Kidney capillary endothelial cell (primary cell): ENCODE data around the gene TMEM53.

ENCODE experiments used
- DNase-seq: peaks from one replicate; pipeline ENCODE4 v3.0.0-alpha.2; 2018; ENCODE audit warnings: low spot score

The TMEM53 gene

DNA sequence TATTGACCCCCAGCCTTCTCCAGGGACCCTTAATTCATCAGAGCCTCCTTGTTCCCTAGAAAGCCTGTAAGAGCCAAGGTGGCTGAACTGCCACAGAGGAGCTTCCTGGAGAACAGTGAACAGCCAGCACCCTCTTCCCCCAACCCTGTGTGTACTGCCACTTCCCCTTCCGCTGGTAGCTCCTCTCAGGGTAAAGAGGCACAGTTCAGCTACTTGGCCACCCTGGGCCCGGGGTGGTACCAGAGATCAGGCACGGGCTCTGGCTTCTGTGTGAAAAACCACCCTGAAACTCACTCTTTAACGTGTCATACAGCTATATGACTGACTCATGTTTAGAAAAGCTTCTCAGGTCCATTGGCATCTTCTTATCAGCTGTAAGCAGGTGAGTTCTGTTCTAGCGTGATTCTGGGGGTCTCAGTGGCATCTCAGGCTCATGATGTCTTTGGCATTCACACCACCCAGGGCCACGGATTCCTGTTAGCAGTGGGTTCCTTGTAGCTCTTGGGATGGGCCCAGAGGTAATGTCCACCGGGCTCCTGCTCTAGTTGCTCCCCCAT lies 22.6 kb upstream of the TMEM53 start:
- no peak for DNase-seq

DNA sequence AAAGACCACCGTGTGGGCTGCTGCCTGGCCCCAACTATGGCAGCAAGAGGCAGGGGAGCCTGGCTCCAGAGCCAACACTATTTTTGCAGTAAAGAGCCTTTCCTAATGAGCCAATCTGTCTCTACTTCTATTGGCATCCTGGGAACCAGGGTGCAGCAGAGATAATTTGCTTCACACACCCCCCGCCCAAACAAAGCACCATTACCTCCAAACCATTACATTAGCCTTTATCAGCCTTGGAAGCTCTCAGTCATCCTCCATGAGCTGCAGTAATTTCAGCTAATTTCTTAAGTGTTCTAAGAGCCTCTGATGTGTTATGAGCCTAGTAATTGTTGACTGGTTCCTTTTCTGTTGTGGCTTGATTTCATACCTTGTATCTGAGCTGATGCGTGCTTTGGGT lies 21.8 kb upstream of the TMEM53 start:
- no peak for DNase-seq

DNA sequence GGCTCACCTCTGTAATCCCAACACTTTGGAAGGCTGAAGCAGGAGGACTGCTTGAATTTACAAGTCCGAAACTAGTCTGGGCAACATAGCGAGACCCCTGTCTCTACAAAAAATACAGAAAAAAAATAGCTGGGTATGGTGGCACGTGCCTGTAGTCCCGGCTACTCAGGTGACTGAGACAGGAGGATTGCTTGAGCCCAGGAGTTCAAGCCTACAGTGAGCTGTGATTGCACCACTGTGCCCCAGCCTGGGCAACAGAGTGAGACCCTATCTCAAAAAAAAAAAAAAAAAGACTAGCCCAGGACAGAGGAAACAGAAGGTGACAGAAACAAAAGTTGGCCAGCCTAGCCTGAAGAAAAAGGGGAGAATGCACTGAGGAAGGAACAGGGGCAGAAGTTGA lies 21.4 kb upstream of the TMEM53 start:
- no peak for DNase-seq

DNA sequence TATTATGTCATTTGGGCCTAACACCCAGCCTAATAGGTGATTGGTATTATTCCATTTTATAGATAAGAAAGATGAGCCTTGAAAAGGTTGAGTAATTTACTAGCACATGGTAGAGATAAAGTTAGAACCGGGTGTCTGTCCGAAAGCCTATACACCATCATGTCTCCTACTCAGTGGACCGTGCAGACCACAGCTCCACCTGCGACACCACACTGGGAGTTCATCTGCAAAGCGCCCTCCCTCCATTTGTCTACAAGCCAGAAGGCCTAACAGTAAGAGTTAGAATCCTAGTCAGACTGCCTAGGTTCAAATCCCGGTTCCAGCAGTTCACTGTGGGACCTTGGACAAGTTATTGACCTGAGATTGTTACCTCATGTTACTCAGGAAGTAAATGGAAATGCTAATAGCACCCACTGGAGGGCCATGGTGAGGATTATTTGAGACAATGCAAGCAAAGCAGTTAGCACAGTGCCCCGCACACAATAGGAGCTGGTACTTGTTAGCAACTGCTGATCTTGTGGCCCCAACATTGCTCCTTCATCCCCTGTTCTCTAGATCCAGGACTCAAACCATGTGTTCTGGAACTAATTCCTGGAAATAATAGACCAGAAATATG lies 20.7 kb upstream of the TMEM53 start:
- DNase-seq, result no peak

DNA sequence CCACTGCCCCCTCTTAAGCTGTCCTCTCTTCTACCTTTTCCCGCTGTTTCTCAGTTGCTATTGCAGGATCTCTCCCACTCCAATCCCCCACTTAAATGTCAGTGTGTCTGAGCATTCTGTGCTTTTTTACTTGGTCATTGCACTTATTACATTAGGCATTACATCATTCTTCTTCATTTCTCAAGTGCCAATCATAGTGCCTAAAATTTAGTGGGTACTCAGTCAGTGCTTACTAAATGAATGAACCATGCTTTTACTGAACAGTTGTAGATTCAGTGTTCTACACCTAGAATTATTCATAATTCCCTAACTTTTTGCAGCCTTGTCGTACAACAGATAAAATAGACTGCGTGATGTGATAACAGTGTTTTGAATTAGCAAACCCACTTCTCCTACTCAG lies 19.6 kb upstream of the TMEM53 start:
- no peak for DNase-seq

DNA sequence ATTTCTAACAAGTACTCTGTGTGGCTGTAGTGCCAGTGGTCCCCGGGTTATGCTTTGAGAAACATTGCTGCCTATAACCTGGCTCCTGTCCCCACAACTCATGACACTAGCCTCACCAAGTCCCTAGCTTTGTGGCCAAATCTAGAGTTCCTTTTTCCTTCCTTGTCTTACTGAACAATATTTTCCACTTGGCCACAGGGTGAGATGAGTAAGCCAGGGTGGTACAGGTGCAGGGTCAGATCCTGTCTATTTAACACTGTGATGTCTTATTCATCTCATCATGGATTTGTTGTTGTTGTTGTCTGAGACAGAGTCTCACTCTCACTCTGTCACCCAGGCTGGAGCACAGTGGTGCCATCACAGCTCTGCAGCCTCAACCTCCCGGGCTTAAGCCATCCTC lies 18.9 kb upstream of the TMEM53 start:
- no peak for DNase-seq

DNA sequence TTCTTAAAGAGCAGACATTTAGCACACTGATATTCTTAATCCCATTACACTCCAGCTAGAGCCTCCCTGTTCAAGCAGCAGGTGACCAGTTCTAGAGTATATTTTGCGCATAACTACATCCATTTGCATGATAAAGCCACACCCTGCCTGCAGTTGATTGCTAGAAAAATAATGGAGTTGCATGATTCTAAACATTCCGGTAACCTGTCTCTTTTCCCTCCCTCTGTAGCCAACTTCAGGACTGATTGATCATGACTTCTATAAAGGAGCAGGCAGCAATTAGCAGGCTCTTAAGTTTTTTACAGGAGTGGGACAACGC lies 15.1 kb upstream of the TMEM53 start:
- no peak for DNase-seq

DNA sequence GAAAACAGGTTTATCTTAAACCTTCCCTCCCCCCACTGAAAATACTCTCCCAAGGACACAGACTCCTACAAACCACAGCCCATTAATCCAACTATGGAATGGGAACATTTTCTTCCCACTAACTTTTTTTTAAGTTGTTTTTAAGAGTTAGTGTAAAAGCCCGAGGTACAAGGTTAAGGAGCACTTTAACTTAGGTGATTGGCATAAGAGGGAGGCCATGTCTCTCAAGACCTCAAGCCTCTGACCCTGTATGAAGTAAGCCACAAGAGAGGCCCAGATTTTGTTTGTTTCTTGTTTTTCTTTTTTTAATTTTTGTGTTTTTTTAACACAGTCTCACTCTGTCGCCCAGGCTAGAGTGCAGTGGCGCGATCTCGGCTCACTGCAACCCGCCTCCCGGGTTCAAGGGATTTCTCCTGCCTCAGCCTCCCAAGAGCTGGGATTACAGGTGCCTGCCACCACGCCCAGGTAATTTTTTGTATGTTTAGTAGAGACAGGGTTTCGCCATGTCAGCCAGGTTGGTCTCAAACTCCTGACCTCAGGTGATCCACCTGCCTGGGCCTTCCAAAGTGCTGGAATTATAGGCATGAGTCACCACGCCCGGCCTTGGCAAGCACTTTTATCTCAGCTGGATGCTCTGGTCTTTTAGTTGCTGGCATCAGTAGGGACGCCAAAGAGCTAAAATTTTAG lies 14.6 kb upstream of the TMEM53 start:
- no peak for DNase-seq

DNA sequence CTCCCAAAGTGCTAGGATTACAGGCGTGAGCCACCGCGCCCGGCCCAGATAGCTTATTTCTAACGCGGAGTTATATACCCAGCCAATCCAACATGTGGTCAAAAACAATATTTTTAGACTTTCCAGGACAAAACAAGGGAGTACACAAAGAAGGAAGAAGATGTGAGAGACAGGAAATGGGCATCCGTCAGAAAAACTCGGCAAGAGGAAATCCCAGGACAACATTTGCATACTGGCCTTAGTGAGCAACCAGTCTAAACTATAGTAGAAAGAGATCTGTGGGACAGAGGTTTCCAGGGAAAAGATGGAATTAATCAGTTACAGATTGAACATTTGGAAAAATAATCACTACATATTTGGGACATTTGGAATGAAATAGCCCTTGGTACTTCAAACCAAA lies 11.6 kb upstream of the TMEM53 start:
- DNase-seq, result no peak

DNA sequence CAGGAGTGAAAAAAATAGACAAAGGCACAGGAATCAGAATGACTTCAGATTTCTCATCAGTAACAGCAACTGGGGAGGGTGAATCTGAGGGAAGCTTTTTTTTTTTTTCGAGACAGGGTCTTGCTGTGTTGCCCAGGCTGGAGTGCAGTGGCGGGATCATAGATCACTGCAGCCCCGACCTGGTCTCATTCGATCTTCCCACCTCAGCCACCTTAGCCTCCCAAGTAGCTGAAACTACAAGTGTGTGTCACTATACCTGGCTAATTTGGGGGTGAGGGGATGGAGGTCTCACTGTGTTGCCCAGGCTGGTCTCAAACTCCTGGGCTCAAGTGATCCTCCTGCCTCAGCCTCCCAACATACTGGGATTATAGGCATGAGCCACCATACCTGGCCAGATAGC lies 10.9 kb upstream of the TMEM53 start:
- no peak for DNase-seq

DNA sequence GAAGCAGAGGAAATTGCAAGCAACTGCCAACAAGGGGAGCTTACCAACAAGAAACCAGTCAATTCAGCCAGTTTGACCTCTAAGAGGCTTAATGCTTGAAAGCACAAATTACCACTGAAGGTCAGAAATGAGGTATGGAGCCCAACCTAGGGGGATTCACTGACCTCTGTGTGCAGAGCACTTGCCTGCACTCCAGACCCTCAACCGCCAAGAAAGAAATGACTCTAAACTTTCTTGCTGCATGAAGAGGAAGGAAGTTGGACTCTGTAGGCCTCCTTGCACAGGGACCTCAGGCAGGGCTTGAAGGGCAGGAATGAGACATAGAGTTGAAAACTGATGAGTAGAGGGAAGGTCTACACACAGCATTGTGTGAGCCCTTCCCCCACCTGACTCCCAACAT lies 10.2 kb upstream of the TMEM53 start:
- no peak for DNase-seq

DNA sequence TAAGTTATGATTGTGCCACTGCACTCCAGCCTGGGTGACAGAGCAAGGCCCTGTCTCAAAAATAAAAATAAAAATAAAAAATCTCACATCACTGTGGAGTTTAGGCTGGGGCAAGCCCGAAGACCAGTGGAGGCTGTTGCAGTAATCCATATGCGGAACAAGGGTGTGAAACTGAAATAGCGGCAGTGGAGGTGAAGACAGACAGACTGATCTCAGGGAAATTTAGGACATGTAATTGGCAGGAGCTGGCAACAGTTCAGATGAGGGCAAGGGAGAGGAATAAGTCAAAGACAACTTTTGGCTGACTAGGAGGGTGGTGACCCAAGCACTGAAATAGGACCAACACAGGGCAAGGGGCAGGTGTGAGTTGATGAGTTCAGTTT lies 8.6 kb upstream of the TMEM53 start:
- no peak for DNase-seq

DNA sequence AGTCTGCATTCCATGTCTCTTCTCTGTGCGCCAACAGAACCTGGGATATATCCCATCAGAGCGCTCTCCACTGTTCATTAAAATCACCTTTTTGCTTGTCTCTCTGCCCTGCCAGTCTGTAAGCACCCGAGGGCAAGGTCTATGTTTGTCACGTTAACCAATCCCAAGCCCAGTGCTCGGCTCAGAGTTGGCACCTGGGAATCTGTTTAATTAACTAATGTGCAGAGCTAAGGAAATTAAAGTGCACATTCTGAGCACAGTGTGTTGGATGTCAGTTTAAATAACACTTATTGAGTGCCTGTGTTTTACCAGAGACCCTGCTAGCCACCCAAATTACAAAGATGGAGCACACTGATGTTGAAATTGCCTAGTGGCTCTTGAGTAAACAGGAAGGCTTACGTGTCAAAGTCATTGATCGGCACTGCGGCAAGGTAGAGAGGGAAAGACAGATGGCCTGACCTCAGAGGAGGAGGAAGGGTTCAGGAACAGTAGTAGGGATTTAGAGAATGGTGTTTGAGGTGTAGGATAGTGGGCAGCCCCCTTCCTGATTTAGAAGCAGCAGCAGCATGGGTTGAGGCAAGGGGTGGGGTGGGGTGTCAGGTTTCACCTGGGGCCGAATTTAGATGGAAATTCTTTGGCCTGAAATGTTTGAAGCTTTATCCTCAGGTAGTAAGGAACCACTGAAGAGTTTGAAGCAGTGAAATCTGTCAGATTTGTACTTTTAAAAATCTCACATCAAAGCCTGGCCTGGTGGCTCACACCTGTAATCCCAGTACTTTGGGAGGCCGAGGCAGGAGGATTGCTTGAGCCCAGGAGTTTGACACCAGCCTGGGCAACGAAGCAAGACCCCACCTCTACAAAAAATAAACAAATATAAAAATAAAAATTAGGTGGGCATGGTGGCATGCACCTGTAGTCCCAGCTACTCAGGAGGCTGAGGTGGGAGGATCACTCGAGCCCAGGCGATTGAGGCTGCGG lies 7.9 kb upstream of the TMEM53 start:
- DNase-seq, result no peak

DNA sequence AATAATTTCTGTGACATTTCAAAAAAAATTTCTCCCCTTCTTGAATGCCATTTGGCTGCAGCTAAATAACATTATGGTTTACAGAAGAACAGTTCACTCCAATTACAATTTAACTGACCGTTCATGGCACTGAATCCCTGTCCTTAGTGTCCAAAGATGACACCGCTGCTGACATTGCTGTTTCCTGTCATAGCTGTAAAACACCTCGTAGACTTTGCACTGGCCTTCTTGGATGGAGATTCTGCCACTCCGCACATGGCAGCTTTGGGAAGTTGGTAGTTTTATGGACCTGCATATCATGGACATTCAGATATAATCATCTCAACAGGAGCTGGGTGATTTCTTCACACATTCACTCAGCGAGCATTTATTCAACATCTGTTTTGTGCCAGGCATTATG lies 5.2 kb upstream of the TMEM53 start:
- DNase-seq, result no peak

DNA sequence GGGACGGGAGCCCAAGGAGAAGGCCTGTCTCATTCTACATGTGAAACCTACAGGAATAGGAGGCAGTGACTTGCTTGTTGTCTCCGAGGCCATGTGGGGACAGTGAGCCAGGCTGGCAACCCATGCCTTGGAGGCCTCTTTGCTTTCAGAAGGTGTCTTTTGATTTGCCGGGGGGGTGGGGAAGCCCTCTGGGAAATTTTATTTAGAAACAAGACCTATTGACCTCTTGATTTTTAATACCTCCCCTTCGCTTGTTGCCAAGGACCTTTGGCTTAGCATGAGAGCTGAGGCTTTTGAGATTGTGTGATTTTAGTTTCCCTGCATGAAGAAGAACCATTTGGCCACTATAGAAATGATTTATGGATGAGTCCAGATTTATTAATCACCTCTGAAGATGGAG lies 4.3 kb upstream of the TMEM53 start:
- DNase-seq, result no peak

DNA sequence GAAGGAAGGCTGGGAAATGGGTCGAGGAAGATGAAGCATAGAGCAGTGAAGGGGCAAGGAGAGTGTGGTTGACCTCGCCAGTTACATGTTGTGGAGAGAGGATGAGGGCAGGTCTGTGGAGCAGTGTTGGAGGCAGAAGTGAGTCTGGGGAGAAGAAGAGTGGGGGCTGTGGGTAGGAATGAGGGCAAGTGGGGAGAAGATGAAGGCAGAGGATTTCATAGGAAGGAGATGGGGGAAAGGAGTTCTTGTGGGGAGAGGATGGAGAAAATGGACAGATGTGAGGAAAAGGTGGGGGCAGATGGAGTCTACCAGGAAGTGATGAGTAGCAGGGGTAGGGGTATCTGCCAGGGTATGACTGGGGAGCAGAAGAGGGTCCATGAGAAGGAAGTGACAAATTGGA lies 3.8 kb upstream of the TMEM53 start:
- DNase-seq, result no peak

DNA sequence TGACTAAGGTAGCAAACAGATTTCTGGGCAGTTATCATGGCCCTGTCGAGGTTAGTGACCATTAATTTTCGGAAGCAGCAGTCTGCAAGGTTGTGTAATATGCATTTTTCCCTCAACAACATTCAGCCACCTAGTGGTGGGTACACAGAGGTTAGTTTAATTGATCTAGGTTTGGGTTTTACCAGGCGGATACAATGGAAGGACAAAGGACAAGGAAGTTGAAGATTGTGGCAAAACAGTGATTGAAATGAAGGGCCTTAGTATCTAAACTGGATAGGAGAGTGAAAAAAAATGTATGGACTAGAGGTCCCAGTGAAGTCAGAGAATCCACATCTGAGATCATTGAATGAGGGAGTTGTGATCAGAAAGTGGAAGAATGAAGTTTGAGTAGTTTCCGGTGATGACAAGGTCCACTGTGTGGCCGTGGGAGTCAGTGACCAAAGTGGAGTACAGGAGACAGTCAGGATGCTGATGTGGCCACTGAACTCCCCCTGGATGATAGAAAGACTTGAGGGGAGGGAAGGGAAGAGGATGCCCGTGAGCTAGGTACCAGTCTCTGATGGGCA lies 3.0 kb upstream of the TMEM53 start:
- DNase-seq, result no peak

DNA sequence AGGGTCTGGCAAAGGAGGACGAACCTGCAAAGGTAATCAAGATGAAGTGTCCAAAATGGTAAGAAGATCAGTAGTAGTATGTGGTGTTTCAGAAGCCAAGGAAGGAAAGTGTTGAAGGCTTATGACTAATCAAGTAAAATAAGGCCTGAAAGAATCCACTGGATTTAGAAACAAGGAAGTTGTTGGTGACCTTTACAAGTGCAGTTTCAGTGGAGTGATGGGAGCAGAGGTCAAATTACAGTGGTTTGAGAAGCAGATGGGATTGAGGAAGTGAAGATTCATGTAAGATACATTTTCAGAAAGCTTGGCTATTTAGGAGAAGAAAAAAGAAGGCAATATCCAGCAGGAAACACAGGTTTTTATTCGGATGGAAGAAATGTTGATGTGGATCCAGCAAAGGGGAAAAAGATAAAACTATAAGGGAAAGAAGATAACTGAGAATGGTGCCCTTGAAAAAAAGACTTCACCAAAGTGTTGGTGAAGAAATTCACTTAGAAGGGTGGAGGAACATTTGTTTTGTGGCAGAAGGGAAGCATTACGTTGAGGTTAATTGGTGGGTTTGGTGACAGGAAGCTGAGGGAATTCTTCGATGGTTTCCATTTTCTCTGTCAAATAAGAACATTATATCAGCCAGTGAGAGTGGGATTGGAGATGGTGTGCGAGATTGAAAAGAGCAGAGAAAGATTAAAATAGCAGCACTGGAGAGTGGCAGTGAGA lies 2.4 kb upstream of the TMEM53 start:
- peak; percentile 67 for DNase-seq

DNA sequence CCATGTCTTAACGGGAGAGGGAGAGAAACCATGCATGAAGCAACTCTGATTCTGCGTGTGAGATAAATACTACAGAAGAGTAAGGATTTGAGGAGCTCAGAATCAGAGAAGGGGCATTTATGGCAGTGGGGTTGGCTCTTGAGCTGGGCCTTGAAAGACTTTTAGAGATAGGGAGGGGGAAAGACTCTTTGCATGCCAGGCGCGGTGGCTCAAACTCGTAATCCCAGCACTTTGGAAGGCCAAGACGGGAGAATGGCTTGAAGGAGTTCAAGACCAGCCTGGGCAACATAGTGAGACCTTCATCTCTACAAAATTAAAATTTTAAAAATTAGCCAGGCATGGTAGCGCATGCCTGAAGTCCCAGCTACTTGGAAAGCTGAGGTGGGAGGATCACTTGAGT lies 905 bp upstream of the TMEM53 start:
- no peak for DNase-seq

DNA sequence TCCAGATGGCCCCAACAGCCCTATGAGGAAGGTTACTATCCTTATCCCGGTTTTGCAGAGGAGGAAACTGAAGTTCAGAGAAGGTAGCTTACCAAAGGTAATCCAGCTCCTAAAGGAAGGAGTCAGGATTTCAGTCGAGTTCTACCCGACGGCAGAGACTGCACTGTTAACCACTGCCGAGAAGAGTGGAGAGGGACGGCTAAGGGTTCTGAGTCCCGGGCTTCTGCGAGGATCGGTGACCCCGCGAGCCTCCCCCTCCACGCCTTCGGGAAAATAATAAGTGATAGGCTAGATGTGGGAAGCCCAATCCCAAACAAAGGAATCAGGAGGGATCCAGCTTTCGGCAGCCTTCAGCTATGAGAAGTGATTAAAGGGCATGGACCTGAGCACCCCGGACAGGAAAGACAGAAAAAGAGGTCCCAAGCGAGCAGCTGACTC lies 587 bp downstream of the TMEM53 start:
- no peak for DNase-seq

DNA sequence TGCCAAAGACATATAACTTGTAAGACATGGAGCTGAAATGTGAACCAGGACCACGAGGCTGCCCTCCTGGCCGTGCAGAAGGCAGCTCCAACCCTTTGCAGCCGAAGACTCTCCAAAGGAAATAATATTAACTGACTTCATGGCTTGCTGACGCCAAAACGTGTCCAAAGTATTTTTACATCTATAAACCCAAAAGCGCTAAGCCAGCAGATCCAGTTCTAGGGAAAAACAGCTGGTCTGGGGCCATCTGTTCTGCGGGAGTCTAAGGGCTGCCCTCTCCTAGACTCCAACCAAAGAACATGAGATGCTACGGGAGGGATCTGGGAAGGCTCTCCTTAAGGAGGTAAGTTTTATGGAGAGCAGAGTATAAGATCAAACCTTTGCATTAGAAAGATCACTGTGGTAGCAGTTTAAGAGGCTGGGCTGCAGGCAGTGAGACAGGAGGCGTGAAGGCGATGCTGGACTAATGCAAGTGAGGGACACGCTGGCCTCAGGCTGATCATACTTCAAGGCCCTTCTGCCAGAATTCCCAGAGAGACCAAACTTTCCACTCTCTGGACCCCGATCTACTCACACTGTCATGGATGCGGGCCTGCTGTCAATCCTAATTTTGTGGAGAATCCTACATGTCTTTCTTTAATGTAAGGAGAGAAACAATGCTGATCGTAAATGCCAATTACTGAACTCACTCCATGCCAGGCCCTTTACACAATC lies 1.2 kb downstream of the TMEM53 start:
- no peak for DNase-seq
